ENCODE measurements around the gene CSMD2. TPM values are rescaled to one million over a fixed set of nuclear protein-coding genes. Genes with fewer than 3 reads are reported as not detected.

CSMD2 gene
- total RNA-seq, 1 experiment from 2014 or later = 0.22 TPM

DNA sequence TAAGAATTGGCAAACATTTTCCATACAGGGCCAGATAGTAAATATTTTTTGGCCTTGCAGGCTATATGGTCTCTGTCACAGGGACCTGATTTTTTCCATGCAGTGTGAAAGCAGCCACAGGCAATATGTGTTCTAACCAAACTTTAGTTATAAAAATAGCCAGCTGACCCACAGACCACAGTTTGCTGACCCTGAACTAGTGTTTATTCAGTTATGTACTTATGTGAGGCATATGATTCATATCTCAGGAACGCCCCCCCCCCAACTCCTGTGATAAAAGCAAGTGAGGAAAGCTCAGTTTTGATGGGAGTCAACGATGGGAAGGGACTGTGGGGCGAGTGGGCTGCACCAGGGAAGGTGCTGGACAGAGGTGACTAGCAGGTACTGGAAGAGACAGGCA, 221.1 kb downstream of the CSMD2 start:
- Histone ChIP-seq H3K9ac (ENCODE audit: low read length) (no peak overlapping the region), H3K27me3 (ENCODE audit: insufficient read depth, low read length) (peaks cover 23% of the 10 kb centered on the region), H3K4me3 (replicated peaks in 1 of 2; ENCODE audit: low read depth in 1 of 2, low read length in 2 of 2) (no peak overlapping the region), H2AFZ (ENCODE audit: low read depth, low read length, poor library complexity, severe bottlenecking) (no peak overlapping the region), H4K20me1 (ENCODE audit: insufficient read depth) (no peaks in the 10 kb centered on the region; the same call in 1 of the 2 replicates), H3K79me2 (ENCODE audit: insufficient read depth, low read length) (no peaks in the 10 kb centered on the region), H3K4me2 (ENCODE audit: low read length) (no peak overlapping the region), H3K9me3 (ENCODE audit: control insufficient read depth in 1 of 2, insufficient read depth in 1 of 2, low read depth in 1 of 2, low read length in 2 of 2) (no peaks in the 10 kb centered on the region), H3K27ac (ENCODE audit: low read depth, low read length) (no peak overlapping the region), H3K9me2 (ENCODE audit: insufficient read depth) (no peaks in the 10 kb centered on the region), H3K36me3 (ENCODE audit: control insufficient read depth in 1 of 2, insufficient read depth in 2 of 2, low read length in 2 of 2) (no peaks in the 10 kb centered on the region), H3K4me1 (ENCODE audit: control insufficient read depth in 1 of 2, insufficient read depth in 2 of 2, low read length in 2 of 2) (no peaks in the 10 kb centered on the region)
- intact Hi-C loops (cut with micrococcal nuclease) = no loop called here
- TF ChIP-seq YY1 (IDR thresholded peaks at IDR 0.05; ENCODE audit: extremely low read depth, insufficient replicate concordance, low read depth, low read length) (no peak), ZFX (IDR thresholded peaks at IDR 0.05) (no peak), REST (IDR thresholded peaks at IDR 0.05; ENCODE audit: low read depth) (no peak), JUND (IDR thresholded peaks at IDR 0.05) (no peak), ZBTB33 (IDR thresholded peaks at IDR 0.05; ENCODE audit: extremely low read depth, insufficient replicate concordance, low read length) (no peak), EGR1 (IDR thresholded peaks at IDR 0.05; ENCODE audit: low read depth) (no peak), SIN3A (IDR thresholded peaks at IDR 0.05; ENCODE audit: low read depth) (no peak), CEBPB (IDR thresholded peaks at IDR 0.05; ENCODE audit: low read depth) (no peak), MAX (IDR thresholded peaks at IDR 0.05) (no peak), ZNF274 (IDR thresholded peaks at IDR 0.05; ENCODE audit: low read depth, low read length) (no peak), POLR2AphosphoS5 (IDR thresholded peaks at IDR 0.05; ENCODE audit: low read depth, low read length) (no peak), SP1 (IDR thresholded peaks at IDR 0.05; ENCODE audit: low read depth) (no peak), TCF7L2 (IDR thresholded peaks at IDR 0.05; ENCODE audit: borderline replicate concordance, extremely low read depth, insufficient read depth, insufficient read length) (no peak), CTCF (IDR thresholded peaks at IDR 0.05 in 2 of 3, conservative IDR thresholded peaks at IDR 0.05 in 1 of 3; ENCODE audit: borderline replicate concordance in 1 of 3, insufficient read depth in 1 of 3, low read depth in 2 of 3, low read length in 2 of 3) (no peak)
- RAD21 ChIA-PET (ENCODE audit: low non-redundant PET in 1 of 2, low total read pairs in 2 of 2, uncharacterized antibody in 2 of 2, unreplicated experiment in 2 of 2) = no interaction called here
- POLR2A ChIA-PET = no interaction called here
- no peak for ATAC-seq
- CTCF ChIA-PET = no interaction called here
- no peak for DNase-seq (ENCODE audit: low read depth, low spot score)
- no TSS peak for BruUV-seq (replicated peaks)
